Panc1 (cell line): ENCODE data around the gene ANO3. TPM values are rescaled to one million over a fixed set of nuclear protein-coding genes. Genes with fewer than 3 reads are reported as not detected.

Experiments used
- ATAC-seq: fragments of 200-7000 bp; cut with Tn5 transposase; 2 replicates; pipeline ENCODE4 v1.9.1; 2020; ENCODE audit warnings: mild to moderate bottlenecking, moderate library complexity
- BruUV-seq: library from RNA; stranded (reverse); fragments of 400-500 nt; replicated peaks from 2 replicates; lab custom pipeline; 2021; lab: Mats Ljungman, UMichigan
- CTCF ChIA-PET: fragments of 300-600 bp; sonication (Branson Sonifier 250); formaldehyde crosslinking; loops from one replicate; lab custom pipeline; 2022; ENCODE audit warnings: antibody characterized with exemption; lab: Charles Lee
- POLR2A ChIA-PET: fragments of 300-600 bp; sonication (Branson Sonifier 250); formaldehyde crosslinking; loops from one replicate; lab custom pipeline; 2022; ENCODE audit warnings: antibody characterized with exemption; lab: Charles Lee
- DNase-seq: peaks from one replicate; pipeline ENCODE4 v3.0.0-alpha.2; 2010; ENCODE audit warnings: low read depth, low spot score
- H3K27ac ChIP-seq: 2 replicates; pipeline ENCODE4 v1.5.1; 2011; ENCODE audit warnings: mild to moderate bottlenecking, low read length, inconsistent platforms
- H3K27me3 ChIP-seq: fragments of 200-500 bp; sonication (Bioruptor generic); 2 replicates; pipeline ENCODE4 v1.6.0; 2014; ENCODE audit warnings: low read length, inconsistent platforms; ENCODE audit not compliant: control insufficient read depth, insufficient read depth
- H3K36me3 ChIP-seq: fragments of 200-500 bp; sonication (Bioruptor generic); 2 replicates; pipeline ENCODE4 v1.5.1; 2014; ENCODE audit warnings: inconsistent platforms, mild to moderate bottlenecking, low read length, moderate library complexity; ENCODE audit not compliant: control insufficient read depth, insufficient read depth
- H3K4me1 ChIP-seq: 2 replicates; pipeline ENCODE4 v1.5.1; 2011; ENCODE audit warnings: inconsistent platforms, mild to moderate bottlenecking, low read length, moderate library complexity; ENCODE audit not compliant: control insufficient read depth, insufficient read depth
- H3K4me3 ChIP-seq, 2 experiments: 2 replicates each; pipeline ENCODE4 v1.5.1; 2011 to 2012; ENCODE audit warnings: low read depth in 2 of 2, low read length in 2 of 2, mild to moderate bottlenecking in 2 of 2, inconsistent platforms in 1 of 2, moderate library complexity in 1 of 2
- H3K9me3 ChIP-seq: fragments of 200-500 bp; sonication (Bioruptor generic); 2 replicates; pipeline ENCODE4 v1.5.1; 2014; ENCODE audit warnings: low read depth, mild to moderate bottlenecking, inconsistent platforms, low read length, moderate library complexity; ENCODE audit not compliant: control insufficient read depth, insufficient read depth
- POLR2AphosphoS5 ChIP-seq: IDR thresholded peaks from 2 replicates; pipeline ENCODE4 v1.6.1; 2012; ENCODE audit warnings: mild to moderate bottlenecking, low read depth, low read length, moderate library complexity
- SIN3A ChIP-seq: IDR thresholded peaks from 2 replicates; pipeline ENCODE4 v1.6.1; 2012; ENCODE audit warnings: low read depth, mild to moderate bottlenecking, low read length, moderate library complexity, borderline replicate concordance; ENCODE audit not compliant: insufficient read depth
- TCF7L2 ChIP-seq: IDR thresholded peaks from 2 replicates; pipeline ENCODE4 v1.6.1; 2011; ENCODE audit warnings: mild to moderate bottlenecking, low read depth, low read length, inconsistent platforms
- in situ Hi-C: cut with HindIII; loops from 2 replicates; pipeline ENCODE4 v1.10.0; 2016; ENCODE audit warnings: low sequenced_read_pairs, low pct_unique_long_range_greater_than_20kb
- intact Hi-C: fragments of 100-400 bp; cut with micrococcal nuclease; formaldehyde crosslinking; loops from one replicate; pipeline ENCODE4 v1.10.0; 2022; ENCODE audit not compliant: unreplicated experiment
- total RNA-seq: library from RNA; stranded (reverse); gene quantifications from one replicate; pipeline ENCODE4 v1.2.1, GENCODE V29; 2021; ENCODE audit not compliant: unreplicated experiment
- TF ChIP-seq, protein P1 (sequence below), 2 experiments: IDR thresholded peaks; 2 replicates each; pipeline ENCODE4 v1.6.1; 2011 to 2012; ENCODE audit warnings: low read depth in 2 of 2, control low read depth in 1 of 2, low read length in 1 of 2, mild to moderate bottlenecking in 1 of 2, moderate library complexity in 1 of 2; ENCODE audit not compliant: insufficient read depth in 1 of 2
- TF ChIP-seq, protein P2 (sequence below): fragments of 450-650 bp; IDR thresholded peaks from 2 replicates; pipeline ENCODE4 v1.5.1; 2017; ENCODE audit warnings: mild to moderate bottlenecking

The ANO3 gene
- total RNA-seq, 1 experiment from 2014 or later, result not detected

DNA sequence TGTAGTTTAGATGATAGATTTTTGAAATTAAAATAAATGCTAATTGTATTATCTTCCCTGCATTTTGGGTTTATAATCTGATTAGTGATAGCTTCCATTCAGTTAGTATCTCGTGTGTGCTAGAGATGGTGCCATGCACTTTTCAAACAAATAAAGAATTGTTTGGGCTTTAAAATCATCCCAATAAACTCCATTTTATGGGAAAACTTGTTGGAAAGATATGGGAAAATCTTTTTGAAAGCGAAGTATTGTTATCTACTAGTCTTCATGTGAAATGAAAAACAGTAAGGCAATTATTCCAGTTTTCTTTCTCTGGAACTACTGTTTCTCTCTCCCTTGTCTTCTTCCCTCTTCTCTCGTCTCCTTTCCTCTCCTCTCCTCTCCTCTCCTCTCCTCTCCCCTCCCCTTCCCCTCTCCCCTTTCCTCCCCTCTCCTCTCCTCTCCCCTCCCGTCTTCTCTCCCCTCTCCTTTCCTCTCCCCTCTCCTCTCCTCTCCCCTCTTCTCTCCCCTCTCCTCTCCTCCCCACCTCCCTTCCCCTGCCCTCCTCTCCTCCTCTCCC is 268.0 kb downstream of the ANO3 start:
- H3K27me3 ChIP-seq, result no peaks in the 10 kb centered on the region
- intact Hi-C loops, result no loop called here
- BruUV-seq, result no TSS peak
- ChIA-PET POLR2A (no interaction called here), CTCF (no interaction called here)
- no peak overlapping the region for H3K4me3 ChIP-seq
- TF ChIP-seq, protein P1, sequence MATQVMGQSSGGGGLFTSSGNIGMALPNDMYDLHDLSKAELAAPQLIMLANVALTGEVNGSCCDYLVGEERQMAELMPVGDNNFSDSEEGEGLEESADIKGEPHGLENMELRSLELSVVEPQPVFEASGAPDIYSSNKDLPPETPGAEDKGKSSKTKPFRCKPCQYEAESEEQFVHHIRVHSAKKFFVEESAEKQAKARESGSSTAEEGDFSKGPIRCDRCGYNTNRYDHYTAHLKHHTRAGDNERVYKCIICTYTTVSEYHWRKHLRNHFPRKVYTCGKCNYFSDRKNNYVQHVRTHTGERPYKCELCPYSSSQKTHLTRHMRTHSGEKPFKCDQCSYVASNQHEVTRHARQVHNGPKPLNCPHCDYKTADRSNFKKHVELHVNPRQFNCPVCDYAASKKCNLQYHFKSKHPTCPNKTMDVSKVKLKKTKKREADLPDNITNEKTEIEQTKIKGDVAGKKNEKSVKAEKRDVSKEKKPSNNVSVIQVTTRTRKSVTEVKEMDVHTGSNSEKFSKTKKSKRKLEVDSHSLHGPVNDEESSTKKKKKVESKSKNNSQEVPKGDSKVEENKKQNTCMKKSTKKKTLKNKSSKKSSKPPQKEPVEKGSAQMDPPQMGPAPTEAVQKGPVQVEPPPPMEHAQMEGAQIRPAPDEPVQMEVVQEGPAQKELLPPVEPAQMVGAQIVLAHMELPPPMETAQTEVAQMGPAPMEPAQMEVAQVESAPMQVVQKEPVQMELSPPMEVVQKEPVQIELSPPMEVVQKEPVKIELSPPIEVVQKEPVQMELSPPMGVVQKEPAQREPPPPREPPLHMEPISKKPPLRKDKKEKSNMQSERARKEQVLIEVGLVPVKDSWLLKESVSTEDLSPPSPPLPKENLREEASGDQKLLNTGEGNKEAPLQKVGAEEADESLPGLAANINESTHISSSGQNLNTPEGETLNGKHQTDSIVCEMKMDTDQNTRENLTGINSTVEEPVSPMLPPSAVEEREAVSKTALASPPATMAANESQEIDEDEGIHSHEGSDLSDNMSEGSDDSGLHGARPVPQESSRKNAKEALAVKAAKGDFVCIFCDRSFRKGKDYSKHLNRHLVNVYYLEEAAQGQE (IDR thresholded peaks at IDR 0.05; ENCODE audit: insufficient read depth in 1 of 2, low read depth in 2 of 2, low read length in 1 of 2), result no peak
- TF ChIP-seq TCF7L2 (no peak), POLR2AphosphoS5 (no peak), SIN3A (no peak)
- TF ChIP-seq, protein P2, sequence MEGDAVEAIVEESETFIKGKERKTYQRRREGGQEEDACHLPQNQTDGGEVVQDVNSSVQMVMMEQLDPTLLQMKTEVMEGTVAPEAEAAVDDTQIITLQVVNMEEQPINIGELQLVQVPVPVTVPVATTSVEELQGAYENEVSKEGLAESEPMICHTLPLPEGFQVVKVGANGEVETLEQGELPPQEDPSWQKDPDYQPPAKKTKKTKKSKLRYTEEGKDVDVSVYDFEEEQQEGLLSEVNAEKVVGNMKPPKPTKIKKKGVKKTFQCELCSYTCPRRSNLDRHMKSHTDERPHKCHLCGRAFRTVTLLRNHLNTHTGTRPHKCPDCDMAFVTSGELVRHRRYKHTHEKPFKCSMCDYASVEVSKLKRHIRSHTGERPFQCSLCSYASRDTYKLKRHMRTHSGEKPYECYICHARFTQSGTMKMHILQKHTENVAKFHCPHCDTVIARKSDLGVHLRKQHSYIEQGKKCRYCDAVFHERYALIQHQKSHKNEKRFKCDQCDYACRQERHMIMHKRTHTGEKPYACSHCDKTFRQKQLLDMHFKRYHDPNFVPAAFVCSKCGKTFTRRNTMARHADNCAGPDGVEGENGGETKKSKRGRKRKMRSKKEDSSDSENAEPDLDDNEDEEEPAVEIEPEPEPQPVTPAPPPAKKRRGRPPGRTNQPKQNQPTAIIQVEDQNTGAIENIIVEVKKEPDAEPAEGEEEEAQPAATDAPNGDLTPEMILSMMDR, result no peak
- H3K4me1 ChIP-seq, result no peaks in the 10 kb centered on the region
- no peak for DNase-seq
- no peak for ATAC-seq
- in situ Hi-C loops, result no loop called here
- H3K27ac ChIP-seq, result no peak overlapping the region
- no peaks in the 10 kb centered on the region for H3K9me3 ChIP-seq
- H3K36me3 ChIP-seq, result no peaks in the 10 kb centered on the region

DNA sequence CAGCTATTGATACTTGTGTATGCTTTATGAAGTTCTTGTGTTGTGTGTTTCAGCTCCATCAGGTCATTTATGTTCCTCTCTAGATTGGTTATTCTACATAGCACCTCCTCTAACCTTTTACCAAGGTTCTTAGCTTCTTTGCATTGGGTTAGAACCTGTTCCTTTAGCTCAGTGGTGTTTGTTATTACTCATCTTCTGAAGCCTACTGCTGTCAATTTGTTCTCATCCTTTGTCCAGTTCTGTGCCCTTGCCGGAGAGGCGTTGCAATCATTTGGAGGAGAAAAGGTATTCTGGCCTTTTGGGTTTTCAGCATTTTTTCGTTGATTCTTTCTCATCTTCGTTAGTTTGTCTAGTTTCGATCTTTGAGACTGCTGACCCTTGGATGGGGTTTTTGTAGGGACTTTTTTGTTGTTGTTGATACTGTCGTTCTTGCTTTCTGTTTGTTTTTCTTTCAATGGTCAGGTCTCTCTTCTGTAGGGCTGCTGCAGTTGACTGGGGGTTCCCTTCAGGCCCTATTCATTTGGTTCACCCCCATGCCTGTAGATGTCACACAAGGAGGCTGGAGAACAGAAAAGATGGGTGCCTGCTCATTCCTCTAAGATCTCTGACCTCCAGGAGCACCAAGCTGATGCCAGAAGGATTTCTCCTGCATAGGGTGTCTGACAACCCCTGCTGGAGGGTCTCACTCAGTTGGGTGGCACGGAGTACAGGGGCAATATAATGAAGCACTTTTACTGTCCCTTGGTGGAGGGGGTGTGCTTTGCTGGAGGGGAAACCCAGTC is 276.0 kb downstream of the ANO3 start:
- H3K27me3 ChIP-seq, result no peaks in the 10 kb centered on the region
- ATAC-seq, result no peak
- ChIA-PET POLR2A (no interaction called here), CTCF (no interaction called here)
- no peaks in the 10 kb centered on the region for H3K9me3 ChIP-seq
- no TSS peak for BruUV-seq
- TF ChIP-seq, protein P2, result no peak
- TF ChIP-seq POLR2AphosphoS5 (no peak), TCF7L2 (no peak), SIN3A (no peak)
- TF ChIP-seq, protein P1 (IDR thresholded peaks at IDR 0.05; ENCODE audit: insufficient read depth in 1 of 2, low read depth in 2 of 2, low read length in 1 of 2), result no peak
- no peak for DNase-seq
- in situ Hi-C loops (no loop called here), intact Hi-C loops (no loop called here)
- H3K4me1 ChIP-seq, result no peaks in the 10 kb centered on the region
- H3K4me3 ChIP-seq, result no peak overlapping the region
- no peak overlapping the region for H3K27ac ChIP-seq
- no peaks in the 10 kb centered on the region for H3K36me3 ChIP-seq
